NCI-H446 (cell line): ENCODE data around the gene GABRD.

ENCODE experiments used
- DNase-seq, 2 experiments: peaks; one replicate each; lab custom pipeline; 2025; lab: John Stamatoyannopoulos, UW

GABRD gene

DNA sequence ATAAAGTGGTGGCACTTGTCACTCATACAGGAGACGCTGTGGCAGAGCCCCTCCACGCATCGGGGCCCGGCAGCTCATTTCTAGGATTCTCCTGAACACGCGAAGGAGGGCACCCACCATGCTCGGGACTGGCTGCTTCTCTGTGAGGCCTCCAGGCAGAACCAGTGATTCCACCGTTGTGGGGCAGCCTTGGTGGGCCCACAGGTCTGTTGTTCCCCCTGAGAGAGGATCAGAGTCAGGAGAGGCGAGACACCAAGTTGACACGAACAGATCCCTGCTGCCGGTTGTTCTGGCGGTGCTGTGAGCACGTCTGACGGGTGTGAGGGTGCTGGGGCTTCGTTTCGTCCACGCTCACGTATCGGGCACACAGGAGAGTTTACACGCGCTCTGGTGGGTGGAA is 57.7 kb downstream of the GABRD start:
- DNase-seq, result no peak

DNA sequence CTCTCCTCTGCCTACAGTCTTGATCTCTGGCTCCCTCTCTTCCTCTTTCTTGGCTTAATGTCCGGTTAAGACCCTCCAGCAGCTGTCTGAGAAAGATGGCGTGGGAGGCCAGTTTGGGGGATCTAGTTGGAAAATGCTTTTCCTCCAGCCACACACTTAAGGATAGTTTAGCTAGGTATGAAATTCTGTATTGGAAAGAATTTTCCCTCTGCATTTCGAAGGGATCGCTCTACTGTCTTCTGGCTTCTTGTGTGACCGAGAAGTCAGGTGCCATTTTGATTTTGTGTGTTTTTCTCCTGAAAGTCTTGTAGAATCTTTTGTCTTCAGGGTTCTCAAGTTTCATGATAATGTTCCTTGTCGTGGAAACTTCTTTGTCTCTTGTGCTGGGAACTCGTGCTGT is 59.0 kb downstream of the GABRD start:
- no peak for DNase-seq

DNA sequence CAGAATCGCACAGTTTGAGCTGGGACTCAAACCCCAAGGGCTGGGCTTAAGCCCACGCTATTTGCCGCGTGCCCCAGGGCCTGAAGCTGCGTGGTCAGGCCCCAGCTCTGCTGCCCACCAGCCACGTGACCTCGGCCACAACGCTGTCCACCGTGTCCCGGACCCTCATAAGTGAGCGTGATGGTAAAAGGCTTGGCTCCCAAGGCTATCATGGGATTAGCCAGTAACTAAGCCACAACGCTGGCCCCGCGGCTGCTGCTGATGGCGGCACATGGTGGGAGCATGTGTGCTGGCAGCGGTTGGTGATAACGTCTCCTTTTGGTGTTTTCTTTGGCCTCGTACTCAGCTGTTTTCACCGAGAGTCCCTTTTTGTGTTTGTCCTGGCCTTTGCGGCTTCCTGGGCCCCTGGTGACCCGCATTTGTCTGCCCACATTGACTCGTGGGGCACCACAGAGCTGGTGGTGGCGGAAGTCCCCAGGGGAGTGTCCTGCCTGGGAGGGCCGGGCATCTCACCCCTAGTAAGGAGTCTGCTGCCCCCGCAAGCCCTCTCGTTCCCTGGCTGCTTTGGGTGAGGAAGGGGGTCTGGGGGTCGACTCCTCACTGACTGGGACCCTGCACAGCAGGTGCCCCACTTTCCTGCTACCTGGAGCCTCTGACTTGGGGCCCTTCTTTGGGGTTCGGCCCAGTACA is 60.4 kb downstream of the GABRD start:
- DNase-seq, result no peak

DNA sequence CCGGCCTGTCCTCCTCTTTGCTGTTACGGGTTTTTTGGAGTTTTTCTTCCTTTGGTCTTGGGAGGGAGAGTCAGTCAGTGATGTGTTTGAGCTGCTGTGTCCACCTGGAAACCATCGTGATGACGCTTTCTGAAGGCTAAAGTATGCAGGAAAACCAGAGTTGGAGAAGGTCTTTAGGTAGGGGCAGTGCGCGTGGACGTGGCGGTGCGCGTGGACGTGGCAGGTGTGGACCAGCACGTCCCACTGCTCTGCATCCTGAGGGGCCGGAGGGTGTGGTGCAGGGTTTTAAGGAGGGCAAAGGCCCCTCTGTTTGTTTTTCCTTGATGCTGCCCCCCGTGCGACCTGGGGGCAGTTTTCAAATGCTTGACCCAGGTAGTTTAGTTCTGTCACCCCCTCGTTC is 61.0 kb downstream of the GABRD start:
- DNase-seq, result no peak
